ENCODE data around the gene AKT2.

Gene AKT2

DNA sequence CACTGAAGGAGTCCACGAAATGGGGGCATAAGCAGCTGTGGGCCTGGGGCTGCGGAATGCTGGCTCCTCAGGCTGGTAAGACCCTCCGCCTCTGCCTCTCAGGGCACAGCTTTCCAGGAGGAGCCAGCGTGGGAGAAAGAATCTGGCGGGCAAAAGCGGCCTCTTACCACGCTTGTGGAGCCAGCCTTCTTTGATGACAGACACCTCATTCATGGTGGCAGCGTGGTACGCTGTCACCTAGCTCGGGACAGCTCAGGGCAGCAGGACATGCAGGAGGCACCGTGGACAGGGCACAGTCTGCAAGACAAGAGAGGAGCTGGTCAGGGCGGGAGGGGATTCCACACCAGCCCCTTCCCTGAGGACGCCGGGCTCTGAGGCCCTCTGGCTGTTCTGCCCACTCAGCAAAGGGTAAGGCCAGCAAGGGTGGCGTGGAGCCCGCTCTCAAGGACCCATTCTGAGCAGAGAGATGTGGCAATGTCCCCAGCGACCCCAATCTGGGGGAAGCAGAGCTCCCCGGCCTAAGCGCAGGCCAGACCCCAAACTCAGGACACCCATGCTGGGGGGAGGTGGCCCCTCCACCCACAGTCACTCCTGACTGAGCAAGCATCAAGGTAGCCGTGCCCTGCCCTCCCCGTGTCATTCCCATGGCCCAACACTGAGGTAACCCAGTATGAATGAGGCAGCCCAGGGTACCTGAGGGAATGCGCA lies 19.9 kb downstream of the AKT2 start:
- H3K9me2 ChIP-seq (replicated peaks; ENCODE audit: insufficient read depth, low read length) = no peaks in the 10 kb centered on the region
- H2AFZ ChIP-seq (ENCODE audit: low read depth, low read length, severe bottlenecking) = no peak overlapping the region
- no peaks in the 10 kb centered on the region for H3K36me3 ChIP-seq (ENCODE audit: low read length)
- TF ChIP-seq, protein P1, sequence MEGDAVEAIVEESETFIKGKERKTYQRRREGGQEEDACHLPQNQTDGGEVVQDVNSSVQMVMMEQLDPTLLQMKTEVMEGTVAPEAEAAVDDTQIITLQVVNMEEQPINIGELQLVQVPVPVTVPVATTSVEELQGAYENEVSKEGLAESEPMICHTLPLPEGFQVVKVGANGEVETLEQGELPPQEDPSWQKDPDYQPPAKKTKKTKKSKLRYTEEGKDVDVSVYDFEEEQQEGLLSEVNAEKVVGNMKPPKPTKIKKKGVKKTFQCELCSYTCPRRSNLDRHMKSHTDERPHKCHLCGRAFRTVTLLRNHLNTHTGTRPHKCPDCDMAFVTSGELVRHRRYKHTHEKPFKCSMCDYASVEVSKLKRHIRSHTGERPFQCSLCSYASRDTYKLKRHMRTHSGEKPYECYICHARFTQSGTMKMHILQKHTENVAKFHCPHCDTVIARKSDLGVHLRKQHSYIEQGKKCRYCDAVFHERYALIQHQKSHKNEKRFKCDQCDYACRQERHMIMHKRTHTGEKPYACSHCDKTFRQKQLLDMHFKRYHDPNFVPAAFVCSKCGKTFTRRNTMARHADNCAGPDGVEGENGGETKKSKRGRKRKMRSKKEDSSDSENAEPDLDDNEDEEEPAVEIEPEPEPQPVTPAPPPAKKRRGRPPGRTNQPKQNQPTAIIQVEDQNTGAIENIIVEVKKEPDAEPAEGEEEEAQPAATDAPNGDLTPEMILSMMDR (IDR thresholded peaks at IDR 0.05; ENCODE audit: insufficient read depth, low read length, poor library complexity, severe bottlenecking) = no peak
- TF ChIP-seq EZH2phosphoT487 (conservative IDR thresholded peaks at IDR 0.05; ENCODE audit: low read length) = no peak
- no peaks in the 10 kb centered on the region for H3K9me3 ChIP-seq (ENCODE audit: insufficient read depth, low read length)
- H3K9ac ChIP-seq (ENCODE audit: low read length) = no peak overlapping the region
- H4K20me1 ChIP-seq (ENCODE audit: low read depth, low read length) = no peaks in the 10 kb centered on the region
- H3F3A ChIP-seq (ENCODE audit: insufficient read depth) = no peaks in the 10 kb centered on the region
- H3K4me2 ChIP-seq (ENCODE audit: low read depth, low read length, poor library complexity, severe bottlenecking) = no peak overlapping the region
- H3K27me3 ChIP-seq (ENCODE audit: low read length) = no peaks in the 10 kb centered on the region
- no peak overlapping the region for H3K4me3 ChIP-seq (ENCODE audit: insufficient read depth, low read length, poor library complexity, severe bottlenecking)
- no peak overlapping the region for H3K27ac ChIP-seq (ENCODE audit: low read depth, low read length)
- peaks cover 29% of the 10 kb centered on the region for H3K79me2 ChIP-seq (ENCODE audit: insufficient read depth, low read length)

DNA sequence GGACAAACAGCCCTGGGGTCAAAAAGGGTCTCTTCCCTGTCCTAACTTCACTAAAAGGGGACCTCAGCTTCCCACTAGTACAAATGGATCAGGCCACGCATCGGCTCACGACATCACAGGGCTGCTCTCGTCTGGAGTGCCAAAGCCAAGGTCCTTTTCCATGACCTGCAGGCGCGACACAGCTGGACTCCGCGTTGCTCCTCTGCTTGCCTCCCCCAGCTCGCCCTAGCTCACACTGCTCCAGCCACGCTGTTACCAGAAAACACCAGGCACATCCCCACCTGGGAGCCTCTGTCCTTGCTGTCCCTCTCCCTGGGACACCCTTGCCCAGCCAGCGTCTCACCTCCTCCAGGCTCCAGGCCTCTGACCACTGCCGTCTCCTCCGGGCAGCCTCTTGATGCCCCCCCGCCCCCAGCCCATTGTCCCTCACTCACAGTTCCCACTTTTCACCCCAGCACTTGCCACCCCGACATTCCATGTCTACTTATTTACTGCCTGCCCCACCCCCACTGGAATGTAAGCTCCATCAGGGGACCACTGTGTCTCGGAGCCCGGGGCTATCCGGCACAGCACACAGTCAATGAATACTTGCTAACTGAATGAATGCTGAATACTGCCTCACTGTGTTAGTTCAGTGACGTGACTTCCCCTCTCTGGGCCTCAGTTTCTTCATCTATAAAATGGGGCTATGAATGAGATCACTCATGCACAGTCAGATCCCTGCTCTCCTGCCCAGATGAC lies 20.7 kb downstream of the AKT2 start:
- H3K9me3 ChIP-seq (ENCODE audit: insufficient read depth, low read length) = no peaks in the 10 kb centered on the region
- H4K20me1 ChIP-seq (ENCODE audit: low read depth, low read length) = no peaks in the 10 kb centered on the region
- H3K79me2 ChIP-seq (ENCODE audit: insufficient read depth, low read length) = peaks cover 27% of the 10 kb centered on the region
- H3K27ac ChIP-seq (ENCODE audit: low read depth, low read length) = no peak overlapping the region
- no peak overlapping the region for H3K4me3 ChIP-seq (ENCODE audit: insufficient read depth, low read length, poor library complexity, severe bottlenecking)
- H3K36me3 ChIP-seq (ENCODE audit: low read length) = no peaks in the 10 kb centered on the region
- no peaks in the 10 kb centered on the region for H3F3A ChIP-seq (ENCODE audit: insufficient read depth)
- no peaks in the 10 kb centered on the region for H3K9me2 ChIP-seq (replicated peaks; ENCODE audit: insufficient read depth, low read length)
- H3K9ac ChIP-seq (ENCODE audit: low read length) = no peak overlapping the region
- TF ChIP-seq EZH2phosphoT487 (conservative IDR thresholded peaks at IDR 0.05; ENCODE audit: low read length) = no peak
- TF ChIP-seq, protein P1 (IDR thresholded peaks at IDR 0.05; ENCODE audit: insufficient read depth, low read length, poor library complexity, severe bottlenecking) = no peak
- no peak overlapping the region for H3K4me2 ChIP-seq (ENCODE audit: low read depth, low read length, poor library complexity, severe bottlenecking)
- no peaks in the 10 kb centered on the region for H3K27me3 ChIP-seq (ENCODE audit: low read length)
- no peak overlapping the region for H2AFZ ChIP-seq (ENCODE audit: low read depth, low read length, severe bottlenecking)

GRCh38 chr19:40263440-40264313 lies 21.5 kb downstream of the AKT2 start:
- Histone ChIP-seq H3K79me2 (ENCODE audit: insufficient read depth, low read length) (peaks cover 27% of the 10 kb centered on the region), H3K4me2 (ENCODE audit: low read depth, low read length, poor library complexity, severe bottlenecking) (no peak overlapping the region), H3F3A (ENCODE audit: insufficient read depth) (no peaks in the 10 kb centered on the region), H3K9me3 (ENCODE audit: insufficient read depth, low read length) (no peaks in the 10 kb centered on the region), H3K27me3 (ENCODE audit: low read length) (no peaks in the 10 kb centered on the region), H3K27ac (ENCODE audit: low read depth, low read length) (no peak overlapping the region), H3K9me2 (replicated peaks; ENCODE audit: insufficient read depth, low read length) (no peaks in the 10 kb centered on the region), H2AFZ (ENCODE audit: low read depth, low read length, severe bottlenecking) (no peak overlapping the region), H4K20me1 (ENCODE audit: low read depth, low read length) (no peaks in the 10 kb centered on the region), H3K36me3 (ENCODE audit: low read length) (no peaks in the 10 kb centered on the region), H3K4me3 (ENCODE audit: insufficient read depth, low read length, poor library complexity, severe bottlenecking) (no peak overlapping the region), H3K9ac (ENCODE audit: low read length) (no peak overlapping the region)
- no peak for TF ChIP-seq EZH2phosphoT487 (conservative IDR thresholded peaks at IDR 0.05; ENCODE audit: low read length)
- TF ChIP-seq, protein P1 (IDR thresholded peaks at IDR 0.05; ENCODE audit: insufficient read depth, low read length, poor library complexity, severe bottlenecking) = no peak

Measured in SU-DHL-6 (cell line).